SIG-M5 treated with dmso at 0.1 percent for 504 hours (cell line): ENCODE results near the gene VCL.

ENCODE experiments used
- DNase-seq: peaks from one replicate; lab custom pipeline; 2025; ENCODE audit not compliant: unreplicated experiment; lab: John Stamatoyannopoulos, UW

The VCL gene

DNA sequence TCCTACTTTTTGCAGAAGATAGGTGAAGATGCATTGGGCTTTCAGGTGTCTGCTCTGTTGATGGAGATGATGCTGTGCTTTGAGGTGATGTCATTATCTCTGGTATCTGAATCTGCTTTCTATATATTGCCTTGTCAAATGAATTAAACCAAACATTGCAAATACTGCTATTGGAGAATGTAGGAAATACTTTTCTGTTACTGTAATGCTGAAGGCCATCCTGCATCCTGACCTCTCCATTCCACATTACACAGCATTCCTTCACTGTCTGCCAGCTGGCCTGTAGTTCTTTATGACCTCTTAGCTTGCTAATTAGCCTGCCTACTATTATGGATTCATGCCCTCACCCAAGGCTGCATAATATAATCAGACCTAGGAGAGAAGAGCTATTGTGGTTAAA is 73.2 kb downstream of the VCL start:
- no peak for DNase-seq

GRCh38 chr10:74072503-74072902 is 74.6 kb downstream of the VCL start:
- DNase-seq: no peak

DNA sequence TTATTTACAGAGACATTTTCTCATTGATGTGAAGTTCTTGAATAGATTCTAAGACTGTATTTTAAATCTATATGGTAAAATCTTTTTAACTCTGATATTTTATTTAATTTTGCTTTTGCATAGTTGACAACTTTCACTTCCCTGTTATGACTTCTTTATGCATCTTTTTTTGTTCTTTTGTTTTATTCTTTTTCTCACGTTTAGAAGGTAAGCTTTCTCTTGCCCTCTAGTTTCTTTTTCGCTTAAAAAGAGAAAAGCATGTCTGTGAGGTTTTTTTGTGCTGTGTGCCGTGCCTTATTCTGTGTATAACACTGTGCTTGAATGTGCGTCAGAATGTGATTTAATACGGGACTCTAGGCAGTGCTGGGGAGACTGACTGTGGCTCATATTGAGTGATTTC is 78.0 kb downstream of the VCL start:
- DNase-seq: no peak

DNA sequence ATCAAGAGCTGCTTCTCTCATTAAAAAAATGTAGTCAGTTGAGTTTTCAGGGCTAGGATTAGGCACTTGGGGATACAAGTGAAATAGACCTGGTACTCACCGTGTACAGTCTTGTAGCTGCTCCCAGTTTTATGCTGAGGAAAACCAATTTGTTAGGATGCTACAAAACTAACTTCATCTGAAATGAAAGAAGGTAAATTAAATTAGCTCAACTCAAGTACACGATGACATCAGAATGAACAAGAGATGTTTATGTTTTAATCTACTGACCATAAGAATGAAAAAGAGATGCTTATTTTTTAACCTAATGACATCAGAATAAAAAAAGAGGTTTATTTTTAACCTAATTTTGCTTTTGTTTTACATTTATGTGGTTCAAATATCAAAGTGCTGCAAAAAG is 79.0 kb downstream of the VCL start:
- DNase-seq: no peak

DNA sequence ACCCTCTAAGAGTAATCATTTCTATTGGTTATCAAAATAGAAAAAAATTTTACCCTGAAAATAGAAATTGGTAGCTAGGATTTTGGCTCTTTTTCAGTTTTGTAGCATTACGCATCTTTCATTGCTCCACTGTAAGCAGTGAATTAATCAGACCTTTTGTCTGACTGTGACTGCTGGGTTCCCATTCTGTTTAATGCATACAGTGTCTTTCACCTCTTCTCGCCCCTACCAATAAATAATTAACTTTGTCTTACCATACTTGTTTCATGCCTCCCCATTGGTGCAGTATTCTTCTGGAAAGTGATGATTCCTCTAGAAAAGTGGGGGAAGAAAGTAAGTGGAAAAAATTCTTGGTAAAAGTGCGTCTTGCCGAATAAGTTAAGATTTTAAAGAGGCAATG is 79.5 kb downstream of the VCL start:
- DNase-seq: no peak

- DNase-seq: no peak
These were observed 80.1 kb downstream of the VCL start for GRCh38 chr10:74078037-74078436.

GRCh38 chr10:74079028-74079935 is 81.4 kb downstream of the VCL start:
- no peak for DNase-seq

GRCh38 chr10:74079936-74080590 is 82.1 kb downstream of the VCL start:
- no peak for DNase-seq

GRCh38 chr10:74081192-74081803 is 83.4 kb downstream of the VCL start:
- DNase-seq: peak; percentile 48

DNA sequence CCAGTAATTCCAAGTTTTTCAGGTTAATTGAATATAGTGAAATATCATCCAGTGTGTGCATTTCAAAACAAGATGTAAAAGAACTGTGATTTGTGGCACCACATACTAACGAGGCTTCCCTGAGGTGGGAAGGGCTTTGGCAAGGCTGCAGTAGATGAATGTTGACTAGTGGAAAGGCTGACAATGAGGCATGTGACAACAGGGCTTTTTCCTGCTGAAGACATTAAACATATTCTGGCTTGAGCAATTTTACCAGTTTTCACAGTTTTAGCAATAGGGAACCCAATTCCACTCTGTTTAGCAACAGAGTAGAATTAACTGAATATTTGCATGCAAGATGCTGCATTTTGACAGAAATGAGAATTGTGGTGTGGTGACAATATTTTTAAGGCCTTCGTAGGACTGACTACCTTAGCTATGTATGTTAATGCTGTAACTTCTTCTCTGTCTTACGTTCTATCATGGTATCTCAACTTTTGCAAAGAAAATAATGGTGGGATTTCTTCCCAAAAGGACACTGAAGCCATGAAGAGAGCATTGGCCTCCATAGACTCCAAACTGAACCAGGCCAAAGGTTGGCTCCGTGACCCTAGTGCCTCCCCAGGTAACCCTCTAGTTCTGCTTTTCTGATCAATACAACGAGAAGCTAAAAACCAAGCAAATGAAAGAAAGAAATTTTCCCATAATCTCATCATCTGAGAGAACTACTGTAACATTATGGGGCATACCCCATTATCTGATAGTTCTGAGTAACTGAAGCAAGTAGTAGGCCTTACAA is 84.2 kb downstream of the VCL start:
- no peak for DNase-seq

DNA sequence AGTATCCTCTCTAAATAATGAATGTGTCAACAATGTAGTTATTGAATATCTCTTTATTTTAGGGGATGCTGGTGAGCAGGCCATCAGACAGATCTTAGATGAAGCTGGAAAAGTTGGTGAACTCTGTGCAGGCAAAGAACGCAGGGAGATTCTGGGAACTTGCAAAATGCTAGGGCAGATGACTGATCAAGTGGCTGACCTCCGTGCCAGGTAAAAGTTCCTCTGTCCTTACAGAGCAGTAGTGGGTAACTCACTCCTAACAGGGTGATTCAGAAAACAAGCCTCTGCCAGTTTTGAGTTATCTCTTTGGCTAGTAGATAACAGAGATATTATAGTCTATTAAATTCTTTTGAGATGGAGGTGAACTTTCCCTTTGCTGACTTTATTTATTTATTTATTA is 85.4 kb downstream of the VCL start:
- DNase-seq: no peak

GRCh38 chr10:74084955-74085354 is 87.0 kb downstream of the VCL start:
- no peak for DNase-seq

DNA sequence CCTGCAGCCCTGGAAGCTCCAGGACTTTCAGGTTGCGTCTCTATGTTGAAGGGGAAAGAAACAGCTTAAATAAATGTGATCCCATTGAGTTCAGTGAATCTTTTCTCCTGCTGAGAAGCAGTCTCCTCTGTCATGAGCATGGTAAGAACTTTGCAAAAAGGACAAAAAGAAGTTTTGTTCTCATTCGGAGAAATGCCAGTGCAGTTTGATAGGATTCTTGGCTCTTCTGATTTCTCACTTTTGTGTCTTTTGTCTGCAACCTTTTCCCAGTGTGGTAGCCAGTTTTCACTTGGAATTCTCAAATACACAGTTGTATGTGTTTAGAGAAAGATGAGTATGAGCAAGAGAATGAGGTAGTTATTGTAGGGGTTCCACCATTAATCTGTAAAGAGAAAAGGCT is 88.4 kb downstream of the VCL start:
- no peak for DNase-seq

DNA sequence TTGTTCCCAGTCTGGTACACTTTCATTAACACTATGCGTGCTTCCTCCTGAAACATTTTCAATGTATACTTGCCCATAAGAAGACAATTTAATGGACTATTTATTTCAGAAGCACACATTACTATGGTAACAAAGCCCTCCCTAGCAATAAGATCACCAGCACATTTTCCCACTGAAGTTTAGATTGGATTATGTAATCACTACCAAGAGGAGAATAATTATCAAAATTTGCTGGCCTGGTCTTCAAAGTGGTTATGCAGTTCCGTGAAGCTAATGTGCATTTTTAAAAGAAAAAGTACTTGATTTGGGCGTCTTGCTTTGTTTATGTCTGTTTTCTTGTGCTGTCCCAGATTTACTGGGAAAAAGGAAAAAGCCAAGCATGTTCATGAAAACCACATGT is 90.8 kb downstream of the VCL start:
- DNase-seq: no peak

GRCh38 chr10:74092372-74092771 is 94.5 kb downstream of the VCL start:
- no peak for DNase-seq

DNA sequence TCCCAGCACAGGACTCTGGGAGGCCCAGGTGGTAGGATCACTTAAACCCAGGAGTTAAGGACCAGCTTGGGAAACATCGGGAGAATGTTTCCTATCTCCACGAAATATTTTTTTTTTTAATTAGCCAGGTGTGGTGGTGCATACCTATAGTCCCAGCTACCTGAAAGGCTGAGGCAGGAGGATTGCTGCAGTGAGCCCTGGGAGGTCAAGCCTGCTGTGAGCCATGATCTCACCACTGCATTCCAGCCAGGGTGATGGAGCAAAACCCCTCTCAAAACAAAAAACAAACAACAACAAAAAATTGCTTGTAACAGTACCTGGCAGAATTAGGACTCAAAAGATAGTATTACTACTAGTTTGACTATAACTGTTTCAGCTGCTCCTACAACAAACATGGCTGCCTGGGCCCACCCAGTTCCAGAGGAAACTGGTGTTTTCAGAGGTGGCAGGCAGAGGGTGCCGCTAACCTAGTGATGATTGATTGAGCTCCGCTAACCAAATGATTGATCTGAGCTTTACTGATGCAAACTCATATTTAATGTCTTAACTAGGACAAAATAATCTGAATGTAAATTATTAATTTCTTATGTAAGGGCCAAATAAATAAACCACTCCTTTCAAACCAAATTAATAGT is 95.7 kb downstream of the VCL start:
- no peak for DNase-seq

GRCh38 chr10:74094231-74094630 is 96.3 kb downstream of the VCL start:
- no peak for DNase-seq

GRCh38 chr10:74096777-74097176 is 98.9 kb downstream of the VCL start:
- DNase-seq: no peak

DNA sequence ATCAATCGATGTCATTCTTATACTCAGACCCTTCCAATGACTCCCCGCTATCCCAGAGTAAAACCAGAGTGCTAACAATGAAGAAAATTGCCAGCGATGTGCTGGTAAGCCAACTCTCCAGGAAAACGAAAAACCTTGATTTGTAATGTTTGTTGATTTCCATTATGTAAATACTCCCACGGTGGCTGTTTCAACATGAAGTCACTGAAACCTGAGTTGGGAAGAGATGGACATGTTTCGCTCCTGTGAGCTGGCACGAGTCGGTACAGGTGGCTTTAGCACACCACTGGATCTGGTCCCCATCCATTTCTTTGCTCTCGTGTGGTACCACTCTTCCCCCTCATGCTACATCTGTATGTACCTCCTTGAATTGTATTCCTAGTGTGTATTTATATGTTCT is 99.9 kb downstream of the VCL start:
- no peak for DNase-seq

DNA sequence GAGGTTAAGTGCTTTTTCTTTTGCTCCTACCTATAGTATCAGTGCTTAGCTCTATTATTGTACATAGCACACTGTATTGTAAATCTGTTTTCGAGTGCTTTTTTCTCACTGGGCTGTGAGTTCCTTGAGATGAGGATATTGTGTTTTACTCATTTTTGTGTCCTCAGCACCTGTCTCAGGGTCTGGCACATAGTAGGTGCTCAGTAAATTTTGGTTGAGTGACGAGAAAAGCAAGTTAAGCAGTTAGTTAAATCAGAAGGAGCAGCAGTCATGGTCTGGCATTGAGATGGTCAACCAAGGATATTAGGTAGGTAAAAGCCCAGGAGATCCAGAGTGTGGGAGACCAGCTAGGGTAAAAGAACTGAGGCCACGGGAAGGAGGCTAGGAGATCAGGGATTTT is 101.5 kb downstream of the VCL start:
- no peak for DNase-seq

GRCh38 chr10:74099836-74100235 is 101.9 kb downstream of the VCL start:
- no peak for DNase-seq
